KMS-11 (cell line): ENCODE results near the gene IFITM5.
"Not testable (repeated sequence)": the region's sequence is repeated elsewhere in the genome, so short reads cannot be mapped to it uniquely, and the experiment has no call there.

Source experiments
- H2AFZ ChIP-seq: fragments of 200-600 bp; sonication (generic); 2 replicates; pipeline ENCODE4 v1.6.1; 2016; ENCODE audit warnings: antibody characterized with exemption, mixed run types, low read depth
- H3K27ac ChIP-seq: fragments of 200-600 bp; sonication (generic); 2 replicates; pipeline ENCODE4 v1.6.1; 2016; ENCODE audit warnings: mild to moderate bottlenecking, mixed run types
- H3K27me3 ChIP-seq: fragments of 200-600 bp; sonication (generic); 2 replicates; pipeline ENCODE4 v1.6.1; 2017; ENCODE audit warnings: mild to moderate bottlenecking, low read depth, mixed run types, moderate library complexity; ENCODE audit not compliant: insufficient read depth
- H3K36me3 ChIP-seq: fragments of 200-600 bp; sonication (generic); 2 replicates; pipeline ENCODE4 v1.6.1; 2017; ENCODE audit warnings: mild to moderate bottlenecking, mixed run types; ENCODE audit not compliant: insufficient read depth
- H3K4me1 ChIP-seq: fragments of 200-600 bp; sonication (generic); 2 replicates; pipeline ENCODE4 v1.6.1; 2016; ENCODE audit warnings: mild to moderate bottlenecking, low read depth, mixed run types; ENCODE audit not compliant: poor library complexity, severe bottlenecking
- H3K4me2 ChIP-seq: fragments of 200-600 bp; sonication (generic); 2 replicates; pipeline ENCODE4 v1.7.0; 2016; ENCODE audit warnings: mild to moderate bottlenecking, mixed run types
- H3K4me3 ChIP-seq: fragments of 200-600 bp; sonication (generic); IDR thresholded peaks from 2 replicates; pipeline ENCODE4 v1.6.1; 2017; ENCODE audit warnings: low read depth, low read length, mixed read lengths; ENCODE audit not compliant: insufficient read depth
- H3K79me2 ChIP-seq: fragments of 200-600 bp; sonication (generic); 2 replicates; pipeline ENCODE4 v1.6.1; 2016; ENCODE audit warnings: low read depth, mixed run types; ENCODE audit not compliant: insufficient read depth
- H3K9ac ChIP-seq: fragments of 200-600 bp; sonication (generic); 2 replicates; pipeline ENCODE4 v1.6.1; 2016; ENCODE audit warnings: mild to moderate bottlenecking, mixed run types
- H4K20me1 ChIP-seq: fragments of 200-600 bp; sonication (generic); 2 replicates; pipeline ENCODE4 v1.6.1; 2016; ENCODE audit warnings: mild to moderate bottlenecking, mixed run types; ENCODE audit not compliant: insufficient read depth
- CTCF ChIP-seq: fragments of 200-600 bp; sonication (generic); conservative IDR thresholded peaks from 2 replicates; pipeline ENCODE4 v1.6.1; 2017; ENCODE audit warnings: low read depth, mild to moderate bottlenecking, antibody characterized with exemption, low read length, moderate library complexity, mixed read lengths

IFITM5 gene

GRCh38 chr11:325796-326591 lies 26.7 kb upstream of the IFITM5 start:
- Histone ChIP-seq H3K36me3 (no peaks in the 10 kb centered on the region), H3K27ac (no peak overlapping the region), H2AFZ (no peak overlapping the region), H3K4me2 (no peak overlapping the region), H3K9ac (no peak overlapping the region), H4K20me1 (no peaks in the 10 kb centered on the region), H3K27me3 (peaks cover 54% of the 10 kb centered on the region), H3K4me1 (peaks cover 27% of the 10 kb centered on the region), H3K79me2 (no peaks in the 10 kb centered on the region), H3K4me3 (no peak overlapping the region)
- no peak for TF ChIP-seq CTCF

GRCh38 chr11:324593-325517 lies 25.5 kb upstream of the IFITM5 start:
- H2AFZ ChIP-seq, H4K20me1 ChIP-seq, H3K4me3 ChIP-seq, H3K4me2 ChIP-seq, H3K79me2 ChIP-seq, H3K36me3 ChIP-seq, H3K27ac ChIP-seq, H3K9ac ChIP-seq: not testable (repeated sequence)
- Histone ChIP-seq H3K4me1 (peaks cover 16% of the 10 kb centered on the region), H3K27me3 (peaks cover 50% of the 10 kb centered on the region)

GRCh38 chr11:324156-324555 lies 24.8 kb upstream of the IFITM5 start:
- Histone ChIP-seq H3K4me3 (no peak overlapping the region), H3K79me2 (no peaks in the 10 kb centered on the region), H2AFZ (no peak overlapping the region), H3K36me3 (no peaks in the 10 kb centered on the region), H3K27me3 (peaks cover 47% of the 10 kb centered on the region), H3K27ac (no peak overlapping the region), H3K4me1 (peaks cover 11% of the 10 kb centered on the region), H3K4me2 (no peak overlapping the region), H4K20me1 (no peaks in the 10 kb centered on the region), H3K9ac (no peak overlapping the region)
- no peak for TF ChIP-seq CTCF

DNA sequence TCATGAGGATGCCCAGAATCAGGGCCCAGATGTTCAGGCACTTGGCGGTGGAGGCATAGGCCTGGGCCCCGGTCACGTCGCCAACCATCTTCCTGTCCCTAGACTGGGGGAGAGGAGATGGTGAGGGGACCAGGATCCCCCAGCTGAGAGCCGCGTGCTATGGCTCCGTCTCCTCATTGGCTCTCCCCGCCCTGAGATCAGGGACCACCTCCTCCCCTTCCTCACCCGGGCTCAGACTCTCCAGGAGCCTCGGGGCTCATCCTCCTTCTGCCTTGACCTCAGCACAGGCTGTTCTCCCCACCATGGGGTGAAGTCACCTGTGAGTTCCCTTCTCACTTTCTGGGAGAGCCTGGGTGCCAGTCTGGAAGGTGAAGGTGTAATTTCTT lies 20.6 kb upstream of the IFITM5 start:
- not testable (repeated sequence) for H3K36me3 ChIP-seq, H3K4me3 ChIP-seq, H3K9ac ChIP-seq, H2AFZ ChIP-seq, H3K4me1 ChIP-seq, H4K20me1 ChIP-seq, H3K4me2 ChIP-seq, H3K27ac ChIP-seq, H3K79me2 ChIP-seq
- peaks cover 43% of the 10 kb centered on the region for H3K27me3 ChIP-seq

DNA sequence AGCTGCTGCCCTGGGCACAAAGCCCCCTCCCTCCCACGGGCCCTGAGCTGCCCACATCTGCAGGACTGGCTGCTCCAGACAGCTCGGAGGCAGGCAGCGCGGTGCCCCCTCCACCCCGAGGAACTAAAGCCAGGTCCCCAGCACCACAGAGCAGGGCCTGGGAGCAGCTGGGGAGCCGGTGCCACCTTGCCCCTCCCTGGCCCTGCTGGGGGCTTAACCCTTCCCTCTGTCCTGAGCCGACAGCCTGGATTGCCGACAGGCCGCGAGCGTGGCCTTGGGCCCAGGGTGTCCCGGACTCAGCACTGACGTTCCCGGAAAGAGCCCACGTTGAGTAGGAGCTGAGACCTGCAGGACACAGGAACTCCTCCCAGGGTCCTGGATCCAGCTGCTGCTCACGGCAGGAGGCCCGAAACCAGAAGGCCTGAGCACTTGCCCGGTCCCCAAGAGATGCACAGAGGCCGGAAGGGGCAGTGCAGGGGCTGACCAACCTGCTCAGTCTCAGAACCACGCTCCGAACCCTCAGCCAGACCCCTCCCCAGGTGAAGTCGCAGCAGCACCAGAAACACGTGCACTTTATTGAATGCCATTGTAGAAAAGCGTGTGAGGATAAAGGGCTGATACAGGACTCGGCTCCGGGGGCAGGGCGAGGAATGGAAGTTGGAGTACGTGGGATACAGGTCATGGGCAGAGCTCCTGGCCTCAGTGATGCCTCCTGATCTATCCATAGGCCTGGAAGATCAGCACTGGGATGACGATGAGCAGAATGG lies 20.0 kb upstream of the IFITM5 start:
- not testable (repeated sequence) for H4K20me1 ChIP-seq, H3K4me3 ChIP-seq

DNA sequence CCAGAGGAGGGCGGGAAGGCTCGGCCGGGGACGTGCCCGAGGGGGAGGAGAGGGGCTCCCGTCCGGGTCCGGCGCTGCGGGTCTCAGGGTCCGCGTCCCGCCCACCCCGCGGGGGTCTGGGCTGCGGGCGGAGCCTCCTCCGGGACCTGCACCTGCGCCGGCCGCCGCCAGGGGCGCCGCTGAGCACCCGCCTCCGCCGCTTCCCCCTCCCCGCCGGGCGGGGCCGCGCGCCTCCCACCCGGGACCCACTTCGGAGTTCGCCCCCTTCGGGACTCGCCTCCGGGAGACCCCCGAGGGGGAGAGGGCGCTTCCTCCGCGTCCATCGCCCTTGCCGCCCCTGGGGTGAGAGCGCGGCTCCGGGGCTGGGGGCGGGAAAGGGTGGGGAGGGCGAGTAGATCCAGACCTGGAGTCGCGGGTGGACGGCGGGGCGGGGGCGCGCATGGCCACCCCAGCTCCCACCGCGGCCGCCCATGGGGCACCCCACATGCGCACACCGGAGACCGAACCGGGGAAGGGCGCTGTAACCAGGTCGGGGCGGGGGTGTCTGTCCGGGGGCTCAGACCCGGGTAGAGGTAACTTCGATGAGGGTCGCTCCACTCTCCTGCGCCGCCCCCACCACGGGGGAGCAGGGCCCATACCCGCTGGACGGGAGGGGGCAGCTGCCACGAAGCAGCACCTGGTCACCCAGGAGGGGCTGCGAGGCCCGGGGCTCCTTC lies 19.2 kb upstream of the IFITM5 start:
- not testable (repeated sequence) for H3K27ac ChIP-seq, H3K36me3 ChIP-seq, H3K9ac ChIP-seq, H4K20me1 ChIP-seq, H2AFZ ChIP-seq, H3K4me1 ChIP-seq, H3K79me2 ChIP-seq, H3K4me3 ChIP-seq, H3K4me2 ChIP-seq
- H3K27me3 ChIP-seq, result peaks cover 36% of the 10 kb centered on the region

More for the DNA sequence above, 20.0 kb upstream of the IFITM5 start:
- not testable (repeated sequence) for H2AFZ ChIP-seq, H3K27ac ChIP-seq, H3K4me2 ChIP-seq, H3K9ac ChIP-seq, H3K79me2 ChIP-seq, H3K4me1 ChIP-seq, H3K36me3 ChIP-seq
- peaks cover 43% of the 10 kb centered on the region for H3K27me3 ChIP-seq

- not testable (repeated sequence) for H3K79me2 ChIP-seq, H3K4me2 ChIP-seq
Observed at GRCh38 chr11:317668-318404, 18.5 kb upstream of the IFITM5 start.

More at GRCh38 chr11:317668-318404, 18.5 kb upstream of the IFITM5 start:
- not testable (repeated sequence) for H2AFZ ChIP-seq, H3K4me3 ChIP-seq, H3K27ac ChIP-seq, H3K9ac ChIP-seq, H3K36me3 ChIP-seq, H4K20me1 ChIP-seq
- Histone ChIP-seq H3K27me3 (peaks cover 38% of the 10 kb centered on the region), H3K4me1 (peaks cover 12% of the 10 kb centered on the region)
